Keratinocyte (primary cell): ENCODE results near the gene OAF. TPM values are rescaled to one million over a fixed set of nuclear protein-coding genes. Genes with fewer than 3 reads are reported as not detected.

Experiments
- DNase-seq: peaks from one replicate; pipeline ENCODE4 v3.0.0-alpha.2; 2011; ENCODE audit warnings: low read depth, missing footprints, low spot score
- FAIRE-seq: peaks from 2 replicates; lab custom pipeline; 2011; peaks lifted over from hg19 to GRCh38; lab: Jason Lieb, UNC
- H2AFZ ChIP-seq: 2 replicates; pipeline ENCODE4 v1.6.0; 2012; ENCODE audit warnings: low read length, control low read depth, inconsistent platforms; ENCODE audit not compliant: control insufficient read depth
- H3K27ac ChIP-seq: 2 replicates; pipeline ENCODE4 v1.5.1; 2011; ENCODE audit warnings: low read length; ENCODE audit not compliant: control insufficient read depth, insufficient read depth
- H3K27me3 ChIP-seq: 3 replicates; pipeline ENCODE4 v1.6.0; 2011; ENCODE audit warnings: low read length; ENCODE audit not compliant: control insufficient read depth, insufficient read depth; ENCODE audit errors: extremely low read depth
- H3K36me3 ChIP-seq, 2 experiments: 2 replicates in 1 of 2; 3 replicates in 1 of 2; pipeline ENCODE4 v1.5.1; 2011; ENCODE audit warnings: low read length in 2 of 2, mild to moderate bottlenecking in 1 of 2; ENCODE audit not compliant: control insufficient read depth in 2 of 2, insufficient read depth in 2 of 2; ENCODE audit errors: extremely low read depth in 1 of 2
- H3K4me1 ChIP-seq: 3 replicates; pipeline ENCODE4 v1.5.1; 2011; ENCODE audit warnings: low read length; ENCODE audit not compliant: control insufficient read depth, insufficient read depth; ENCODE audit errors: extremely low read depth
- H3K4me2 ChIP-seq: 3 replicates; pipeline ENCODE4 v1.6.0; 2011; ENCODE audit warnings: low read depth, low read length; ENCODE audit not compliant: control insufficient read depth, insufficient read depth; ENCODE audit errors: extremely low read depth
- H3K4me3 ChIP-seq, 3 experiments: fragments of 200-600 bp in 1 of 3; sonication (generic) in 1 of 3; 2 replicates in 2 of 3; 3 replicates in 1 of 3; pipeline ENCODE4 v1.5.1; 2011 to 2016; ENCODE audit warnings: low read length in 3 of 3, mild to moderate bottlenecking in 3 of 3, control low read depth in 2 of 3, inconsistent platforms in 1 of 3, low read depth in 1 of 3, mixed read lengths in 1 of 3, mixed run types in 1 of 3, moderate library complexity in 1 of 3; ENCODE audit not compliant: control insufficient read depth in 2 of 3, insufficient read depth in 2 of 3; ENCODE audit errors: extremely low read depth in 1 of 3
- H3K79me2 ChIP-seq: 2 replicates; pipeline ENCODE4 v1.6.0; 2012; ENCODE audit warnings: low read length; ENCODE audit not compliant: control insufficient read depth, insufficient read depth
- H3K9ac ChIP-seq: 3 replicates; pipeline ENCODE4 v1.6.0; 2011; ENCODE audit warnings: low read length; ENCODE audit not compliant: control insufficient read depth, insufficient read depth; ENCODE audit errors: extremely low read depth
- H3K9me1 ChIP-seq: 3 replicates; pipeline ENCODE4 v1.6.0; 2011; ENCODE audit warnings: low read length; ENCODE audit not compliant: control insufficient read depth, insufficient read depth; ENCODE audit errors: extremely low read depth
- H3K9me3 ChIP-seq: 2 replicates; pipeline ENCODE4 v1.5.1; 2012; ENCODE audit warnings: low read depth, low read length; ENCODE audit not compliant: control insufficient read depth
- H4K20me1 ChIP-seq: 3 replicates; pipeline ENCODE4 v1.6.0; 2011; ENCODE audit warnings: low read length; ENCODE audit not compliant: control insufficient read depth, insufficient read depth; ENCODE audit errors: extremely low read depth
- EZH2 ChIP-seq: IDR thresholded peaks from one replicate; pipeline ENCODE4 v1.6.1; 2012; ENCODE audit warnings: inconsistent platforms, mild to moderate bottlenecking, low read length, moderate library complexity
- dilution Hi-C: fragments of 300-500 bp; cut with MboI; formaldehyde crosslinking; loops from one replicate; pipeline ENCODE4 v1.7.0; 2020; ENCODE audit warnings: low sequenced_read_pairs; ENCODE audit not compliant: extremely low pct_ligation_motif_present
- polyA plus RNA-seq, 5 experiments: library from polyadenylated mRNA; depleted of rRNA in 3 of 5; stranded (reverse) in 3 of 5; stranded (forward) in 1 of 5; unstranded in 1 of 5; fragments of >200 nt; gene quantifications; 1 replicate in 1 of 5; 2 replicates in 3 of 5; 3 replicates in 1 of 5; pipeline versions ENCODE4 v1.2.1 to v1.2.3, GENCODE V29; 2011 to 2012; ENCODE audit warnings: missing spikeins in 2 of 5, low read depth in 1 of 5, low replicate concordance in 1 of 5
- TF ChIP-seq, protein P1 (sequence below), 3 experiments: IDR thresholded peaks in 1 of 3; conservative IDR thresholded peaks in 1 of 3; optimal IDR thresholded peaks in 1 of 3; 2 replicates in 2 of 3; 3 replicates in 1 of 3; pipeline versions ENCODE3 to v1.5.1; 2011; ENCODE audit warnings: low read length in 3 of 3, mild to moderate bottlenecking in 3 of 3, moderate library complexity in 2 of 3, control low read depth in 1 of 3, inconsistent platforms in 1 of 3; ENCODE audit not compliant: insufficient read depth in 2 of 3; ENCODE audit errors: extremely low read depth in 1 of 3

The OAF gene
- polyA plus RNA-seq, 1 donor (not counting 4 experiments of a cell fraction or from before 2014, with no cell fraction given): 11.2 TPM

- Histone ChIP-seq H3K27ac (no peak overlapping the region), H3K9me1 (no peaks in the 10 kb centered on the region), H3K36me3 (no peaks in the 10 kb centered on the region), H3K4me3 (no peak overlapping the region), H3K9me3 (no peaks in the 10 kb centered on the region), H4K20me1 (no peaks in the 10 kb centered on the region), H3K4me1 (peaks cover 10% of the 10 kb centered on the region), H2AFZ (no peak overlapping the region), H3K79me2 (no peaks in the 10 kb centered on the region), H3K4me2 (no peak overlapping the region), H3K27me3 (peaks cover 6% of the 10 kb centered on the region), H3K9ac (no peak overlapping the region)
- dilution Hi-C loops: no loop called here
- no peak for TF ChIP-seq EZH2
- TF ChIP-seq, protein P1, sequence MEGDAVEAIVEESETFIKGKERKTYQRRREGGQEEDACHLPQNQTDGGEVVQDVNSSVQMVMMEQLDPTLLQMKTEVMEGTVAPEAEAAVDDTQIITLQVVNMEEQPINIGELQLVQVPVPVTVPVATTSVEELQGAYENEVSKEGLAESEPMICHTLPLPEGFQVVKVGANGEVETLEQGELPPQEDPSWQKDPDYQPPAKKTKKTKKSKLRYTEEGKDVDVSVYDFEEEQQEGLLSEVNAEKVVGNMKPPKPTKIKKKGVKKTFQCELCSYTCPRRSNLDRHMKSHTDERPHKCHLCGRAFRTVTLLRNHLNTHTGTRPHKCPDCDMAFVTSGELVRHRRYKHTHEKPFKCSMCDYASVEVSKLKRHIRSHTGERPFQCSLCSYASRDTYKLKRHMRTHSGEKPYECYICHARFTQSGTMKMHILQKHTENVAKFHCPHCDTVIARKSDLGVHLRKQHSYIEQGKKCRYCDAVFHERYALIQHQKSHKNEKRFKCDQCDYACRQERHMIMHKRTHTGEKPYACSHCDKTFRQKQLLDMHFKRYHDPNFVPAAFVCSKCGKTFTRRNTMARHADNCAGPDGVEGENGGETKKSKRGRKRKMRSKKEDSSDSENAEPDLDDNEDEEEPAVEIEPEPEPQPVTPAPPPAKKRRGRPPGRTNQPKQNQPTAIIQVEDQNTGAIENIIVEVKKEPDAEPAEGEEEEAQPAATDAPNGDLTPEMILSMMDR (optimal IDR thresholded peaks at IDR 0.05 in 1 of 3, IDR thresholded peaks at IDR 0.05 in 1 of 3, conservative IDR thresholded peaks at IDR 0.05 in 1 of 3; ENCODE audit: extremely low read depth in 1 of 3, insufficient read depth in 2 of 3, low read length in 3 of 3): no peak
- FAIRE-seq: no peak
- no peak for DNase-seq
Measured at GRCh38 chr11:120183701-120184141, 27.1 kb upstream of the OAF start.

DNA sequence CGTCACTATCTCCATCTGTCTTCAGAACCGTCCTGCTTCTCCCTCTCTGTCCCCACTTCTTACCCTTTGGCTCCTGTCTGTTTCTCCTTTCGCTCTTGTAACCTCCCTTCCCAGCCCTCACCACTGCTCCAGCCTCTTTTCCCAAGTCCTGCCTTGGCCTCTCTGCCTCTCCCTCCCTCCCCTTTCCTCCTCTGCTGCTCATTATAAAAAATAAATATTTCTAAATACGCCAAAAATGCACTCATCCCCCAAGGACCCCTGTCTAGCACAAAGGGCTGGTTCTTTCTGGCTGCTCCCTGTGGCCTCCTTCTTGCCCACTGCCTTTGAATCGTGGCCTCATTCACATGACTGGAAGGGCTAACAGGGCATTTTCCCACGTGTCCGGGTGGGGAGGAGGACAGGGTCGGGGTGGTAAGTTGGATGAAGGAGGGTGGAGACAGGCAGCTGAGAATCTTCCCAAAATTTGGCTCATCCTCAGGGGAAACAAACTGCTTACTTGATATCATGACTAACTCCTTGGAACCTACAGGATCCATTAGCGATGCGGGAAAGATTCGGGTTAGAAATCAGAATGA lies 26.4 kb upstream of the OAF start:
- Histone ChIP-seq H3K4me2 (no peak overlapping the region), H3K27me3 (peaks cover 6% of the 10 kb centered on the region), H3K9me3 (no peaks in the 10 kb centered on the region), H3K9ac (no peak overlapping the region), H3K79me2 (no peaks in the 10 kb centered on the region), H3K36me3 (no peaks in the 10 kb centered on the region), H3K4me3 (no peak overlapping the region), H3K9me1 (no peaks in the 10 kb centered on the region), H3K27ac (no peak overlapping the region), H4K20me1 (no peaks in the 10 kb centered on the region), H3K4me1 (peaks cover 10% of the 10 kb centered on the region), H2AFZ (no peak overlapping the region)
- no peak for TF ChIP-seq EZH2
- TF ChIP-seq, protein P1 (optimal IDR thresholded peaks at IDR 0.05 in 1 of 3, IDR thresholded peaks at IDR 0.05 in 1 of 3, conservative IDR thresholded peaks at IDR 0.05 in 1 of 3; ENCODE audit: extremely low read depth in 1 of 3, insufficient read depth in 2 of 3, low read length in 3 of 3): no peak
- no peak for FAIRE-seq
- no peak for DNase-seq
- dilution Hi-C loops: no loop called here
